GM21360 (cell line): ENCODE data around the gene PRKX.
"Not testable (repeated sequence)": the region's sequence is repeated elsewhere in the genome, so short reads cannot be mapped to it uniquely, and the experiment has no call there.

Experiments
- ATAC-seq: cut with Tn5 transposase; IDR thresholded peaks from one replicate; pipeline ENCODE4 v1.9.1; 2021; ENCODE audit warnings: mild to moderate bottlenecking, moderate library complexity; ENCODE audit not compliant: unreplicated experiment

Gene PRKX

DNA sequence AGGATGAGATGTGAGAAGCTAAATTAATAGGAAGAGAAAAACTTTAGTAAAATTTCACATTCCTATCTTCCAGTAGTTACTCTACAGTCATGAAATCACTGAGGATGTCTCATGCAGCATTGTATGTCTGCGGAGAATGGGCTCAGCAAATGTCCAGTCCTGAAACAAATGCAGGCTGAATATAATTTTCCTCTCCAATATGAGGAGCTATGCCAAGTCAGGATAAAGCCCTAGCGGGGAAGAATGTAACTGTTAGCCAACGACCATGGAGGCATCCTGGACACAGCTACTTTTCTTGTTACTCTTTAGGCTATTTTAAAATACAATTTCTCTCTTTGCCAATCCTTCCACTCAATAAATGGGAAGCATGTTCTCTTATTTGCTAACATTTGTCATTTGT lies 127.7 kb downstream of the PRKX start:
- no peak for ATAC-seq

DNA sequence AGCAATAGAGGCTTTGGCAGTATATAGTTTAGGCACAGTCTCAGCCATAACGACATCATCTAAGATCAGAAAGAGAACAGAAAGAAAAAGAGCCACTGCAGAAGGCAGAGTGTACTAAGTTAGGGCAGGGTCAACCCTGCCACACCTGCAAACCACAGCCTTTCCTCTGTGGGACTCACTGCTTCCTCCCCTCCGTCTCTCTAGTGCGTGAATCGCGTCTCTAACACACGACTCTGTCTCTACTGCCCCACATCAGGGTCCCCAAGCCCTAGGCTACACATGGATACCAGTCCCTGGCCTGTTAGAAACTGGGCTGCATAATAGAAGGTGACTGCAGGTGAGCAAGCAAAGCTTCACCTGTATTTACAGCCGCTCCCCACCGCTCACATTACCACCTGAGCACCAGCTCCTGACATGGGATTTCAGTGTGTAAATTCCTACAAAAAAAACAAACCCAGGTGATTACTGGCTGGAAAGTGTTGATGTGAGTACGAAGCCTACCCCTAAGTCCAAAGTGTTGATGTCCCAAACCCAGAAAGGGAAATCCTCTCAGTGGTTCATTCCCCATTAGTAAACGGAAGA lies 128.9 kb downstream of the PRKX start:
- ATAC-seq: no peak

DNA sequence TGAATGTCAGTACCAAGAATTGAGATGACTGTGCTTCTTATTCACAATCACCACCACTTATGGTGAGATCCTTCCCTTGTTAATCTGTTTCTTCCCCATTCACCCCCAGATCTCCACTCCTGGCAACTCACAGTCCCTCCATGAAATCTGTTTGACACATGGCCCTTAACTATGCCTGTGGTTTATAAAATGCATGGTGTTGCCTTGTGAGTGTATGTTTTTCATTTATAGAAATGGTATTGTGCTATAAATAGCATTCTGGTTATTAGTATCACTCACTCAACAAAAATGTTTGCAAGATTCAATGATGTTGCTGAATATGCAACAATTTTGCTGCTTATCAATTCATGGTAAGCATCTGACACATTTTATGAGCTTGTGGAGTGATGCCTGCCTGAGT lies 131.0 kb downstream of the PRKX start:
- ATAC-seq: no peak

DNA sequence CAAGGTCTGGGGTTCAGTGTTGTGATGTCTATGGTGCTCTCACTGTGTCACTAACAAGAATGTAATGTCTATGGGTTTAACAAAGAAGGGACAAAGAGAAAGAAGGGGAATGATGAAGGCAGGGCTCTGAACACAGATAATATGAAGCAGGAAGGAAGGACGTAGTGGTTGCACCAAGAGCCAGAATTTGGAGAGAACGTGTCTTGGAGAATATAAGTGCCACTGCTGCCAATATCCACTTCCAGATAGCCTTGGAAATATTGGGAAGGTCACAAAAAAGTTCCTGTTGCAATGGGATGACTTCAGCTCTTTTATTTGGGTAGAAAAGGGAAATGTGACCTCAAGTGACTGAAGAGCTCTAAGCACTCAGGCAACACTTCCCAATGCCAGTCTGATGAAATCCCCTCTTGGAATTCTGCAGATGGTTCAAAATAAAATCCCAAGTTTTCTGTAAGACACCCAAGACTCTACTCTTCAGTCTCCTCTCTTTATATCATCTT lies 131.8 kb downstream of the PRKX start:
- ATAC-seq: no peak

DNA sequence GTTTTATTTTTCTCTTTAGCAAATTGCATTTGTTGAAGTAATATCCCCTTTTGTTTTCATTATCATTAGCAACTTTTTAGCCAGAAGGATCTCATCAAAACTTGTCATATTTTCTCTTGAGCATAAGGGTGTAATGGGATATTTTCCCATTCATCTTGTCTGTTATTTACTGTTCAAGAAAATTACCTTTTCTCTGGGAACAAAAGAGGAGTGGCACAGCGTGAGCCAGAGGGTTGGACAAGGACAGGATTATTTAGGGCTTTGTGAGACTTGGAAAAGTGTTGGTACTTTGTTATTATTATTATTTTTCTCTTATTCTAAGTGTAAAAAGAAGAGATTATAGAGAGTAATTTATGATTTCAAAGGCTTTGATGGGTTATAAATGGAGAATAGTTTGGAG lies 135.9 kb downstream of the PRKX start:
- ATAC-seq: no peak

DNA sequence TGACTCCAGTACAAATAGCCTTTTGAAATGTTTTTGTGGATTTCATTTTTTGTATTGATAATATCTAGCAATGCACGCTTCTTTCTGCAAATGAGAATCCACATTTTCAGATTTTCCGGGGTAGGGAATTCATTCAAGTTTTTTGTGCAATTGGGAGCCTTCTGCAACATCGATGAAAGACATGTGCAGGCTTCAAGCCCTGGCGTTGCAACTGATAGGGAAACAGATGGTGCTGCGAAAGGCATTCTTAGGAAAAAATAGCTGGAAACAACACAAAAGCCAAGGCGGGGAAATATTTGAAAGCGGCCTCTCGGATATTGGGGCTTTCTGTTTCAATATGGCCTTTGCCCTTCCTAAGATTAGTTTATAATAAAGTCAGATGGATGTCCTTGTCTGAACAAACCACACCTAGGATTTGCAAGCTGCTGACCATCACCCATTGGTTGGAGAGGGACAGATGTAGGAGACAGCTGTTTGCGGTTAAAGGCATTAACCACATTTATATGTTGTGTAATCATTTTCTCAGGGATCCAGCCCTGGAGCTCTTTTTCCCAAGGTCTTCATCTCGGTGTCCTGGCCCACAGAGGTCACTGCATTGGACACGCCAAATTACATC lies 136.5 kb downstream of the PRKX start:
- ATAC-seq: no peak

DNA sequence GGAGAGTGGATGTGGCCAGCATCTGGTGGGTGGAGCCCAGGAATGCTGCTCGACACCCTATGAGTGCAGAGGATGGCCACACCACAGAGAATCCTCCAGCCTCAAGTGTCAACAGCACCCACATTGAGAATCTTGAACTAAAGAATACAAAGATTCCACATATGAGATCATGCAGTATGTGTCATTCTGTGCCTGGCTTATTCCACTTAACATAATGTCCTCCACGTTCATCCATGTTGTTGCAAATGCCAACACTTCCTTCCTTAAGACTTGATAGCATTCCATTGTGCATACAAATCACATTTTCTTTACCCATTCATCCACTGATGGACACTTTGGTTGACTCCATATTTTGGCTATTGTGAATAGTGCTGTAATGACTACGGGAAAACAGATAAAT lies 145.8 kb downstream of the PRKX start:
- no peak for ATAC-seq

DNA sequence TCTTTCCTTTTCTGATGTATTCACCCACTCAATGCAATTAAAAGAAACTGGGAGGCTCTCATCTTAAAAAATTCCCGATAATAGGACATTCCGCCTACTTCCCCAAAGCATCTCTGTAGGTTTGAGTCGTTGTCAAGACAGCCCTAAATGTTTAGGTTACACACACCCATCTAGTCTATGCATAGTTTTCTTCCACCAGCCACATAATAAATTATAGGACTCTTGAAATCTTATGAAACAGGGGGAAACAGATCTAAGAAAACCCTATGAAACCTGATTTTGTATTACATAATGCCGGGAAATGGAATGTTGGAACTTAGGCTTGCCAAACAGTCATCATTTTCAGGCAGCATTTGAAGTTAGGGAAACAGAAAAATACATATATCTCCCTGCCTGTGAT lies 150.0 kb downstream of the PRKX start:
- ATAC-seq: no peak

DNA sequence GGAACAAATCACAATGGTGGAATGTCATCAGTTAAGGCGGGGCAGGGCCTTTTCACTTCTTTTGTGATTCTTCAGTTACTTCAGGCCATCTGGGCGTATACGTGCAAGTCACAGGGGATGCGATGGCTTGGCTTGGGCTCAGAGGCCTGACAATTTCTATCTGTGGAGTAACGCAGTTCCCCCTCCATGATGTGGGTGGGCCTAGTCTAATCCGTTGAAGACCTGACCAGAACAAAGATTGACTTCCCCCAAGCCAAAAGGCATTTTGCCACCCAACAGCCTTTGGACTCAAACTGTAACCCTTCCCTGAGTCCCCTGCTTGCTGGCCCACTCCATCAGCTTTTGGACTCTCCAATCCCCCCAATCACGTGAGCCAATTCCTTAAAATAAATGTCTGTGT lies 153.4 kb downstream of the PRKX start:
- ATAC-seq: not testable (repeated sequence)
